SK-N-SH treated with all-trans-retinoic acid at 6 μM for 48 hours (cell line): Measurements from ENCODE around the gene PRTFDC1.

Experiments
- ARNTL ChIP-seq: fragments of 450-650 bp; formaldehyde crosslinking; IDR thresholded peaks from 2 replicates; pipeline ENCODE4 v1.5.0; 2020; ENCODE audit warnings: low read depth, mild to moderate bottlenecking, moderate library complexity, borderline replicate concordance
- CREB5 ChIP-seq: fragments of 250-450 bp; sonication (Bioruptor Pico); IDR thresholded peaks from 2 replicates; pipeline ENCODE4 v1.5.1; 2020; ENCODE audit warnings: low read depth, mild to moderate bottlenecking, moderate library complexity
- CSRNP3 ChIP-seq: fragments of 250-450 bp; sonication (Bioruptor Pico); IDR thresholded peaks from 2 replicates; pipeline ENCODE4 v1.5.1; 2021; ENCODE audit warnings: mild to moderate bottlenecking, moderate library complexity
- PATZ1 ChIP-seq: fragments of 250-450 bp; sonication (Bioruptor Pico); IDR thresholded peaks from 2 replicates; pipeline ENCODE4 v1.8.0; 2020; ENCODE audit warnings: mild to moderate bottlenecking, moderate library complexity, borderline replicate concordance
- TOX ChIP-seq: fragments of 250-450 bp; sonication (Bioruptor Pico); IDR thresholded peaks from 2 replicates; pipeline ENCODE4 v1.8.0; 2021; ENCODE audit warnings: mild to moderate bottlenecking, moderate library complexity, borderline replicate concordance
- TSHZ2 ChIP-seq: fragments of 250-450 bp; sonication (Bioruptor Pico); IDR thresholded peaks from 2 replicates; pipeline ENCODE4 v1.5.0; 2020; ENCODE audit warnings: mild to moderate bottlenecking, moderate library complexity
- ZFP30 ChIP-seq: fragments of 450-650 bp; formaldehyde crosslinking; IDR thresholded peaks from 2 replicates; pipeline ENCODE4 v1.5.0; 2022; ENCODE audit warnings: mild to moderate bottlenecking, moderate library complexity

GRCh38 chr10:24883176-24883575 is 69.2 kb downstream of the PRTFDC1 start:
- TF ChIP-seq ARNTL (CRISPR knock-in tag) (no peak), CSRNP3 (no peak), CREB5 (no peak), PATZ1 (CRISPR knock-in tag) (no peak), TSHZ2 (CRISPR knock-in tag) (no peak), TOX (no peak), ZFP30 (CRISPR knock-in tag) (no peak)
